Measurements from ENCODE around the gene ZBTB8OS. TPM values are rescaled to one million over a fixed set of nuclear protein-coding genes. Genes with fewer than 3 reads are reported as not detected.
"Not testable (repeated sequence)": the region's sequence is repeated elsewhere in the genome, so short reads cannot be mapped to it uniquely, and the experiment has no call there.

Gene ZBTB8OS
- total RNA-seq, 2 experiments from 2014 or later: 58.1 to 60.4 TPM

- not testable (repeated sequence) for DNase-seq, H3K4me3 Mint-ChIP-seq, H3K27ac Mint-ChIP-seq, H3K4me1 Mint-ChIP-seq, H3K9me3 Mint-ChIP-seq, H3K27me3 Mint-ChIP-seq
- CTCF ChIA-PET: interaction anchor here (0.6 kb wide), 1 partner anchor 248 kb away, joined by 4 read pairs; no protein-coding TSS in a partner anchor
- H3K36me3 Mint-ChIP-seq (ENCODE audit: low read depth): peaks cover 12% of the 10 kb centered on the region
- POLR2A ChIA-PET: interaction anchor here (1.3 kb wide), 1 partner anchor 9 kb away, joined by 3 read pairs; the partner anchor contains the start of gene RBBP4
Observed at GRCh38 chr1:32642292-32642827, 8.0 kb downstream of the ZBTB8OS start.

- CTCF ChIA-PET: interaction anchor here (0.6 kb wide), 1 partner anchor 315 kb away, joined by 3 read pairs; no protein-coding TSS in a partner anchor
- DNase-seq: no peak
- POLR2A ChIA-PET: interaction anchor here (3.8 kb wide), 1 partner anchor 11 kb away, joined by 22 read pairs; the partner anchor contains the start of genes RBBP4 and ZBTB8OS
- no peak overlapping the region for H3K4me3 Mint-ChIP-seq
- H3K27me3 Mint-ChIP-seq: no peaks in the 10 kb centered on the region
- H3K4me1 Mint-ChIP-seq: peaks cover 11% of the 10 kb centered on the region
- no peaks in the 10 kb centered on the region for H3K9me3 Mint-ChIP-seq
- H3K27ac Mint-ChIP-seq: no peak overlapping the region
- H3K36me3 Mint-ChIP-seq (ENCODE audit: low read depth): peaks cover 19% of the 10 kb centered on the region
Observed at GRCh38 chr1:32639489-32640075, 10.8 kb downstream of the ZBTB8OS start.

- Mint-ChIP-seq H3K27ac (peak overlapping the region; percentile 58), H3K9me3 (no peaks in the 10 kb centered on the region), H3K36me3 (ENCODE audit: low read depth) (peaks cover 34% of the 10 kb centered on the region), H3K27me3 (no peaks in the 10 kb centered on the region), H3K4me3 (no peak overlapping the region), H3K4me1 (peaks cover 19% of the 10 kb centered on the region)
- ChIA-PET CTCF (interaction anchor here (0.9 to 1.5 kb wide), 4 partner anchors 12 to 75 kb away, joined by 4 read pairs; partner anchors contain the start of gene RBBP4), POLR2A (interaction anchor here (0.6 to 1.0 kb wide), 4 partner anchors 14 to 397 kb away, joined by 3 read pairs; no protein-coding TSS in a partner anchor)
- DNase-seq: no peak
Observed at GRCh38 chr1:32636914-32637645, 13.3 kb downstream of the ZBTB8OS start.

GRCh38 chr1:32635508-32636277 is 14.7 kb downstream of the ZBTB8OS start:
- ChIA-PET CTCF (interaction anchor here (1.5 kb wide), 1 partner anchor 77 kb away, joined by 4 read pairs; no protein-coding TSS in a partner anchor), POLR2A (interaction anchor here (0.6 to 1.4 kb wide), 2 partner anchors 11 to 14 kb away, joined by 3 read pairs; no protein-coding TSS in a partner anchor)
- no peak overlapping the region for H3K27ac Mint-ChIP-seq
- DNase-seq: no peak
- H3K27me3 Mint-ChIP-seq: no peaks in the 10 kb centered on the region
- no peak overlapping the region for H3K4me3 Mint-ChIP-seq
- H3K9me3 Mint-ChIP-seq: no peaks in the 10 kb centered on the region
- peaks cover 19% of the 10 kb centered on the region for H3K4me1 Mint-ChIP-seq
- peaks cover 33% of the 10 kb centered on the region for H3K36me3 Mint-ChIP-seq (ENCODE audit: low read depth)

GRCh38 chr1:32632829-32633228 is 17.5 kb downstream of the ZBTB8OS start:
- Mint-ChIP-seq H3K36me3 (ENCODE audit: low read depth) (peaks cover 42% of the 10 kb centered on the region), H3K27me3 (no peaks in the 10 kb centered on the region), H3K4me1 (peaks cover 25% of the 10 kb centered on the region), H3K4me3 (no peak overlapping the region), H3K27ac (no peak overlapping the region), H3K9me3 (no peaks in the 10 kb centered on the region)
- ChIA-PET CTCF (no interaction called here), POLR2A (interaction anchor here (0.8 to 1.3 kb wide), 2 partner anchors 16 to 18 kb away, joined by 4 to 6 read pairs; partner anchors contain the start of genes RBBP4 and ZBTB8OS)
- no peak for DNase-seq

GRCh38 chr1:32630173-32630572 is 20.2 kb downstream of the ZBTB8OS start:
- H3K9me3 Mint-ChIP-seq, H3K27ac Mint-ChIP-seq, H3K4me3 Mint-ChIP-seq, H3K27me3 Mint-ChIP-seq, DNase-seq: not testable (repeated sequence)
- CTCF ChIA-PET: interaction anchor here (1.9 kb wide), 1 partner anchor 110 kb away, joined by 7 read pairs; no protein-coding TSS in a partner anchor
- Mint-ChIP-seq H3K4me1 (peaks cover 30% of the 10 kb centered on the region), H3K36me3 (ENCODE audit: low read depth) (peaks cover 48% of the 10 kb centered on the region)
- POLR2A ChIA-PET: interaction anchor here (0.6 to 1.2 kb wide), 3 partner anchors 19 to 56 kb away, joined by 3 to 5 read pairs (median 4); partner anchors contain the start of gene RBBP4

GRCh38 chr1:32627596-32628162 is 22.7 kb downstream of the ZBTB8OS start:
- DNase-seq: peak; percentile 28
- Mint-ChIP-seq H3K4me3 (no peak overlapping the region), H3K27me3 (no peaks in the 10 kb centered on the region), H3K27ac (peak overlapping the region; percentile 83), H3K4me1 (peaks cover 35% of the 10 kb centered on the region), H3K36me3 (ENCODE audit: low read depth) (peaks cover 50% of the 10 kb centered on the region), H3K9me3 (no peaks in the 10 kb centered on the region)
- ChIA-PET POLR2A (interaction anchor here (0.6 to 1.6 kb wide), 4 partner anchors 15 to 27 kb away, joined by 3 to 11 read pairs (median 6); partner anchors contain the start of genes RBBP4 and ZBTB8OS), CTCF (interaction anchor here (1.0 to 2.1 kb wide), 2 partner anchors 19 to 23 kb away, joined by 3 to 9 read pairs; partner anchors contain the start of genes RBBP4 and ZBTB8OS)

- Mint-ChIP-seq H3K36me3 (ENCODE audit: low read depth) (peaks cover 50% of the 10 kb centered on the region), H3K9me3 (no peaks in the 10 kb centered on the region), H3K4me1 (peaks cover 38% of the 10 kb centered on the region), H3K27ac (no peak overlapping the region), H3K4me3 (no peak overlapping the region), H3K27me3 (no peaks in the 10 kb centered on the region)
- DNase-seq: no peak
- POLR2A ChIA-PET: no interaction called here
- CTCF ChIA-PET: no interaction called here
Observed at GRCh38 chr1:32626176-32626575, 24.2 kb downstream of the ZBTB8OS start.

GRCh38 chr1:32623775-32624174 is 26.6 kb downstream of the ZBTB8OS start:
- Mint-ChIP-seq H3K27me3 (no peaks in the 10 kb centered on the region), H3K27ac (no peak overlapping the region), H3K9me3 (no peaks in the 10 kb centered on the region), H3K36me3 (ENCODE audit: low read depth) (peaks cover 53% of the 10 kb centered on the region), H3K4me1 (peaks cover 49% of the 10 kb centered on the region), H3K4me3 (no peak overlapping the region)
- ChIA-PET POLR2A (no interaction called here), CTCF (no interaction called here)
- no peak for DNase-seq

- peaks cover 45% of the 10 kb centered on the region for H3K4me1 Mint-ChIP-seq
- ChIA-PET CTCF (interaction anchor here (1.2 kb wide), 1 partner anchor 102 kb away, joined by 4 read pairs; no protein-coding TSS in a partner anchor), POLR2A (interaction anchor here (0.8 to 1.3 kb wide), 4 partner anchors 11 to 26 kb away, joined by 3 read pairs; no protein-coding TSS in a partner anchor)
- H3K27me3 Mint-ChIP-seq: no peaks in the 10 kb centered on the region
- H3K27ac Mint-ChIP-seq: peak overlapping the region; percentile 45
- H3K4me3 Mint-ChIP-seq: no peak overlapping the region
- H3K36me3 Mint-ChIP-seq (ENCODE audit: low read depth): peaks cover 52% of the 10 kb centered on the region
- H3K9me3 Mint-ChIP-seq: no peaks in the 10 kb centered on the region
- DNase-seq: no peak
Observed at GRCh38 chr1:32622806-32623681, 27.3 kb downstream of the ZBTB8OS start.

- POLR2A ChIA-PET: interaction anchor here (0.8 to 1.3 kb wide), 3 partner anchors 10 to 27 kb away, joined by 3 read pairs; no protein-coding TSS in a partner anchor
- Mint-ChIP-seq H3K9me3 (no peaks in the 10 kb centered on the region), H3K36me3 (ENCODE audit: low read depth) (peaks cover 47% of the 10 kb centered on the region), H3K4me3 (no peak overlapping the region), H3K27ac (no peak overlapping the region), H3K27me3 (no peaks in the 10 kb centered on the region), H3K4me1 (peaks cover 36% of the 10 kb centered on the region)
- DNase-seq: no peak
- CTCF ChIA-PET: interaction anchor here (1.2 kb wide), 1 partner anchor 102 kb away, joined by 4 read pairs; no protein-coding TSS in a partner anchor
Observed at GRCh38 chr1:32622205-32622604, 28.1 kb downstream of the ZBTB8OS start.

Data from activated CD4-positive, alpha-beta memory T cell treated with anti-CD3 and anti-CD28 coated beads, Interleukin-2, amount 10 ng/mL, durations not matched to agents 7 days and 5 days (primary cell).